GM18873 (cell line): Measurements from ENCODE around the gene ALG12.
"Not testable (repeated sequence)": the region's sequence is repeated elsewhere in the genome, so short reads cannot be mapped to it uniquely, and the experiment has no call there.

ENCODE experiments used
- ATAC-seq: cut with Tn5 transposase; IDR thresholded peaks from one replicate; pipeline ENCODE4 v1.9.1; 2021; ENCODE audit warnings: mild to moderate bottlenecking, moderate library complexity, moderate number of reproducible peaks; ENCODE audit not compliant: unreplicated experiment, low FRiP score

Gene ALG12

DNA sequence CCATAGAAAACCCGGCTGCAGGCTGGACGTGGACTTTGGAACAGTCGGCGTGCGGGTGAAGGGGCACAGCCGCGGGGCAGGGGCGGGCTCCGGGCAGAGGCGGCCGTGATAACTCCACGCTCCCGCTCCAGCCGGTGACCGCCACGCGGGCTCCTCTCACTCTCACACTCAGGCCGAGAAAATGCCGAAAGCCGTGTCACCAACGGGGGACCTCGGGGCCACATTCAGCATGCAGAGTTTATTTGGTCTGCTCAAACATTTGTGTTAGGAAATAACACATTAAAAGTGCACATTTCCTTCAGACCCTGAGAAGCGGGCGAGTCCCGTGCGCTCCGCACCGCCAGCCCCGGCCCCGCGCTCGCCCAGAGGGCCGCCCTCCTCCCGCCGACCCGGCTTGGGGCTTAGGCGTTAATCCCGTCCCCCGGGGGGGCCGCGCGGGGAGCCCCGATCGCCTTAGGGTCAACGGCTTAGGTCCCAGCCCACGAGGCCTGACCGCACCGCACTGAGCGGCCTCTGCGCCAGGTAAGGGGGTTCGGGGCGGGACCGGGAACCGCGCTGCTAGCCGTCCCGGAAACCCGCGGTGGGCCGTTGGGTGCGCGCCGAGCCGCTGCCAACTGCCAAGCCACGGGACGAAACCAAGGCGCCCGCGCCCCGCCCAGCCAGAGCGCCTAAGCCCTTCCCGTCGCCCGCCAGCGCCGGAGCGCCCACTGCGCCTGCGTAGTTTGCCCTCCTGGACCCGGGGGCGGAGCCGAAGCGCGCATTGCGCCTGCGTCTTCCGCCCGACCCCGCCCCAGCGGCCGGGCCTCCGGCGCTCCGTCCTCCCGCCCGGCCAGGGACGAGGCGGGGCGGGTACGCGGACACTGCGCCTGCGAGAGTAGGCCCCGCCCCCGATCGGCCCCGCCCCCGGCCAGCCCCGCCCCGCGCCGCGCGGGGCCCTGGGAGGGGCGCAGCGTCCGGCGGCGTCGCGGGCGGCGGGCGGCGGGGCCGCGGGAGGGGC lies 65.0 kb downstream of the ALG12 start, which contains the start of gene ZBED4:
Gene ZBED4, plus strand, starts transcription at position 947 of the 997 bp plus-strand sequence. CDS start 29,819 bp downstream, outside the sequence.
- ATAC-seq, result peak; percentile 66

DNA sequence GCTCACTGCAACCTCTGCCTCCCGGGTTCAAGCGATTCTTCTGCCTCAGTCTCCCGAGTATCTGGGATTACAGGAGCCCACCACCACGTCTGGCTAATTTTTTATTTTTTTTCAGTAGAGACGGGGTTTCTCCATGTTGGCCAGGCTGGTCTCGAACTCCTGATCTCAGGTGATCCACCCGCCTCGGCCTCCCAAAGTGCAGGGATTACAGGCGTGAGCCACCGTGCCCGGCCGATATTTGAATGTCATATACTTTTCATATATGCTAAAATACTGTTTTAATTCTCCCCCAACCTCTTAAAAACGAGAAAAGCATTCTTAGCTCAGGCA lies 65.7 kb downstream of the ALG12 start:
- not testable (repeated sequence) for ATAC-seq

DNA sequence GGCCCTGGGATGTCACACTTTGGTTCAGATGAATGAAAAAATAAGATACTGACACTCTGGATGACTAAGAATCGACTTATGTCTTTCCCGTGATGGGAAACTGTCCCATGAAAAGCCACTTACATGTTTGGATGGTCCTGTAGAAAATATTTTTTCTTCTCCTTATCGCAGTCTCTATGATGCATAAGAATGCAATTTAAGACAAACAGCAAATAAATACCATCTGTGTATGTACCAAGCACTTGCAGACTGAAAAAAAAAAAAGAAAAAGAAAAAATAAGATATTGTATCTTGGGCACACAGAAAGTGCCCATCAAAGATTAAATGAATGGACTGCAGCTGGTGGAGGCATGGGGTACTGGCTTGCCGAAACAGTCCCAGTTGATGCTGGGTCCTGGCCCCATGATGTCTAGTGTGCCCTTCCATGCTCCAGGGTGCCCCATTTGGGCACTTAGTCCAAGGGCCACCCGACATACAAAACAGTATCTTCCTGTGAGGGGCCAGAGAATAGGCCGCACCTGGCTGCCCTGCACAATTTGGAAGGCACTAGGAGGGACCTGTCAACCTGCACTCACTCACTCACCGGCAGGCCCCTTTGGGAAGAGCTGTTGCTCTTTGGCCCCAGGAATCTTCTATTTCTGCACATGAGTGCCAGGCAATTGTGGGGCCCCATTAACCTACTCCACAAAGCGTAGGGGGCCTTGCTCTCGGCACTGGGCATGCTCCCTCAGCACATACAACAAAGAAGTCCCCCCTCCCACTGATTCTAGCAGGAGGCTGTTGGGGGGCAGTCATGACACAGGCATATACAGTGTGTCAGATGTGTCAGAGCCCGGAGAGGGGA lies 67.1 kb downstream of the ALG12 start:
- ATAC-seq, result no peak
